DND-41 (cell line): ENCODE results near the gene SLC6A1.

Experiments used
- CTCF ChIP-seq: IDR thresholded peaks from 2 replicates; pipeline ENCODE4 v1.5.1; 2012; ENCODE audit warnings: borderline replicate concordance, low read length, moderate library complexity, mild to moderate bottlenecking; ENCODE audit not compliant: poor library complexity, severe bottlenecking; ENCODE audit errors: extremely low read depth
- EZH2 ChIP-seq: IDR thresholded peaks from 3 replicates; pipeline ENCODE4 v1.6.1; 2012; ENCODE audit warnings: borderline replicate concordance, low read depth, mild to moderate bottlenecking, moderate library complexity, low read length, inconsistent platforms; ENCODE audit not compliant: severe bottlenecking

- no peak for TF ChIP-seq CTCF
- TF ChIP-seq EZH2, result no peak
Measured at GRCh38 chr3:11088066-11088465, 95.5 kb downstream of the SLC6A1 start.
